HCT116 (cell line): ENCODE data around the gene CSNK2A1. TPM values are rescaled to one million over a fixed set of nuclear protein-coding genes. Genes with fewer than 3 reads are reported as not detected.

Experiments used
- ATAC-seq: fragments of 200-7000 bp; cut with Tn5 transposase; 2 replicates; pipeline ENCODE4 v1.9.1; 2020; ENCODE audit warnings: mild to moderate bottlenecking, moderate library complexity
- BruUV-seq: library from RNA; stranded (reverse); fragments of 400-500 nt; replicated peaks from 2 replicates; lab custom pipeline; 2021; lab: Mats Ljungman, UMichigan
- CTCF ChIA-PET: fragments of 300-600 bp; sonication (Branson Sonifier 250); formaldehyde crosslinking; loops from one replicate; lab custom pipeline; 2021; ENCODE audit warnings: antibody characterized with exemption; lab: Charles Lee
- POLR2A ChIA-PET: fragments of 300-600, 350-600 bp; sonication (Branson Sonifier 250); formaldehyde crosslinking; loops from one replicate; lab custom pipeline; 2021; ENCODE audit warnings: antibody characterized with exemption; lab: Charles Lee
- RAD21 ChIA-PET, 2 experiments: fragments of 300-600 bp; sonication (Branson Sonifier 250); formaldehyde crosslinking; loops; one replicate each; lab custom pipeline; 2023; ENCODE audit warnings: low total read pairs in 2 of 2; ENCODE audit not compliant: uncharacterized antibody in 2 of 2, unreplicated experiment in 2 of 2, low non-redundant PET in 1 of 2; lab: Charles Lee
- DNase-seq: peaks from one replicate; pipeline ENCODE4 v3.0.0-alpha.2; 2010; ENCODE audit warnings: low read depth, low spot score
- H2AFZ ChIP-seq: fragments of 200-600 bp; shearing (Covaris generic), sonication (generic); 2 replicates; pipeline ENCODE4 v1.6.1; 2017; ENCODE audit warnings: low read depth, mixed run types, mixed read lengths, antibody characterized with exemption, low read length; ENCODE audit not compliant: poor library complexity, severe bottlenecking
- H3K27ac ChIP-seq: 2 replicates; pipeline ENCODE4 v1.5.1; 2012; ENCODE audit warnings: low read depth, low read length
- H3K27me3 ChIP-seq: fragments of 200-600 bp; sonication (generic); 2 replicates; pipeline ENCODE4 v1.6.1; 2016; ENCODE audit warnings: mixed run types, low read length, mixed read lengths; ENCODE audit not compliant: insufficient read depth
- H3K36me3 ChIP-seq, 2 experiments: fragments of 200-500 bp in 1 of 2; fragments of 200-600 bp in 1 of 2; sonication (Bioruptor generic) in 1 of 2; sonication (generic) in 1 of 2; 2 replicates each; pipeline versions ENCODE4 v1.5.1 to v1.6.1; 2014 to 2016; ENCODE audit warnings: low read length in 2 of 2, inconsistent platforms in 1 of 2, mixed read lengths in 1 of 2, mixed run types in 1 of 2; ENCODE audit not compliant: insufficient read depth in 2 of 2, control insufficient read depth in 1 of 2
- H3K4me1 ChIP-seq, 2 experiments: fragments of 200-600 bp in 1 of 2; sonication (generic) in 1 of 2; 2 replicates each; pipeline versions ENCODE4 v1.5.1 to v1.6.1; 2012 to 2017; ENCODE audit warnings: low read length in 2 of 2, inconsistent platforms in 1 of 2, mild to moderate bottlenecking in 1 of 2, mixed read lengths in 1 of 2, mixed run types in 1 of 2, moderate library complexity in 1 of 2; ENCODE audit not compliant: insufficient read depth in 2 of 2, control insufficient read depth in 1 of 2
- H3K4me2 ChIP-seq: fragments of 200-600 bp; sonication (generic); 2 replicates; pipeline ENCODE4 v1.6.1; 2017; ENCODE audit warnings: mixed run types, low read length, mixed read lengths
- H3K4me3 ChIP-seq, 2 experiments: fragments of 200-600 bp in 1 of 2; sonication (generic) in 1 of 2; replicated peaks in 1 of 2; 2 replicates each; pipeline ENCODE4 v1.5.1; 2011 to 2016; ENCODE audit warnings: low read length in 2 of 2, control low read depth in 1 of 2, low read depth in 1 of 2, mild to moderate bottlenecking in 1 of 2, mixed read lengths in 1 of 2, mixed run types in 1 of 2
- H3K79me2 ChIP-seq: fragments of 200-600 bp; sonication (generic); 2 replicates; pipeline ENCODE4 v1.6.1; 2017; ENCODE audit warnings: mild to moderate bottlenecking, mixed run types, low read length, moderate library complexity, mixed read lengths; ENCODE audit not compliant: insufficient read depth
- H3K9ac ChIP-seq: fragments of 200-600 bp; sonication (generic); 2 replicates; pipeline ENCODE4 v1.6.1; 2016; ENCODE audit warnings: low read length, mixed read lengths
- H3K9me2 ChIP-seq: fragments of 200-600 bp; sonication (generic), shearing (Covaris generic); 2 replicates; pipeline ENCODE4 v1.6.1; 2017; ENCODE audit warnings: mixed run types, mild to moderate bottlenecking, moderate library complexity; ENCODE audit not compliant: insufficient read depth
- H3K9me3 ChIP-seq, 2 experiments: fragments of 200-500 bp in 1 of 2; fragments of 200-600 bp in 1 of 2; sonication (Bioruptor generic) in 1 of 2; sonication (generic) in 1 of 2; 2 replicates each; pipeline ENCODE4 v1.6.1; 2014 to 2017; ENCODE audit warnings: low read length in 2 of 2, mixed read lengths in 2 of 2, inconsistent platforms in 1 of 2, low read depth in 1 of 2, mild to moderate bottlenecking in 1 of 2, mixed run types in 1 of 2, moderate library complexity in 1 of 2; ENCODE audit not compliant: control insufficient read depth in 1 of 2, insufficient read depth in 1 of 2
- H4K20me1 ChIP-seq: fragments of 200-600 bp; sonication (generic), shearing (Covaris generic); 2 replicates; pipeline ENCODE4 v1.6.1; 2017; ENCODE audit warnings: mixed run types, mild to moderate bottlenecking, moderate library complexity; ENCODE audit not compliant: insufficient read depth
- CBX3 ChIP-seq: IDR thresholded peaks from 2 replicates; pipeline ENCODE4 v1.6.1; 2012; ENCODE audit warnings: low read depth
- EGR1 ChIP-seq: IDR thresholded peaks from 2 replicates; pipeline ENCODE4 v1.6.1; 2012; ENCODE audit warnings: low read depth
- EZH2phosphoT487 ChIP-seq: fragments of 200-600 bp; IDR thresholded peaks from 2 replicates; pipeline ENCODE4 v1.6.1; 2018; ENCODE audit warnings: antibody characterized with exemption, borderline replicate concordance
- FOSL1 ChIP-seq: IDR thresholded peaks from 2 replicates; pipeline ENCODE4 v1.6.1; 2012; ENCODE audit warnings: low read depth
- JUND ChIP-seq: IDR thresholded peaks from 2 replicates; pipeline ENCODE4 v1.6.1; 2012
- POLR2AphosphoS5 ChIP-seq: IDR thresholded peaks from 2 replicates; pipeline ENCODE4 v1.6.1; 2011; ENCODE audit warnings: mild to moderate bottlenecking, low read depth, low read length, moderate library complexity
- RAD21 ChIP-seq: IDR thresholded peaks from 2 replicates; pipeline ENCODE4 v1.6.1; 2012; ENCODE audit warnings: low read depth, mild to moderate bottlenecking
- SIN3A ChIP-seq: IDR thresholded peaks from 2 replicates; pipeline ENCODE4 v1.6.1; 2012; ENCODE audit warnings: low read depth
- SP1 ChIP-seq: IDR thresholded peaks from 2 replicates; pipeline ENCODE4 v1.6.1; 2012; ENCODE audit warnings: low read depth
- SRF ChIP-seq: IDR thresholded peaks from 2 replicates; pipeline ENCODE4 v1.6.1; 2012; ENCODE audit warnings: low read depth
- YY1 ChIP-seq: IDR thresholded peaks from 2 replicates; pipeline ENCODE4 v1.6.1; 2011; ENCODE audit warnings: low read length, low read depth, moderate library complexity, mild to moderate bottlenecking; ENCODE audit not compliant: insufficient replicate concordance; ENCODE audit errors: extremely low read depth
- ZFX ChIP-seq: fragments of 450-650 bp; IDR thresholded peaks from 2 replicates; pipeline ENCODE4 v1.6.1; 2017
- ZNF274 ChIP-seq: fragments of 200-500 bp; sonication (Bioruptor generic); IDR thresholded peaks from 2 replicates; pipeline ENCODE4 v1.6.1; 2014; ENCODE audit warnings: mild to moderate bottlenecking, low read depth, low read length, inconsistent platforms
- intact Hi-C: fragments of 100-400 bp; cut with micrococcal nuclease; formaldehyde crosslinking; loops from 2 replicates; pipeline ENCODE4 v1.10.0; 2022
- total RNA-seq: library from RNA; stranded (reverse); gene quantifications from one replicate; pipeline ENCODE4 v1.2.1, GENCODE V29; 2021; ENCODE audit not compliant: unreplicated experiment
- TF ChIP-seq, protein P1 (sequence below): IDR thresholded peaks from 2 replicates; pipeline ENCODE4 v1.6.1; 2012
- TF ChIP-seq, protein P2 (sequence below): IDR thresholded peaks from 2 replicates; pipeline ENCODE4 v1.6.1; 2011; ENCODE audit warnings: mild to moderate bottlenecking, low read length, moderate library complexity; ENCODE audit not compliant: insufficient replicate concordance; ENCODE audit errors: extremely low read depth
- TF ChIP-seq, protein P3 (sequence below): IDR thresholded peaks from 2 replicates; pipeline ENCODE4 v1.6.1; 2012
- TF ChIP-seq, protein P4 (sequence below): IDR thresholded peaks from 2 replicates; pipeline ENCODE4 v1.6.1; 2012; ENCODE audit warnings: low read depth

CSNK2A1 gene
- total RNA-seq, 1 experiment from 2014 or later: 284 TPM

GRCh38 chr20:478010-478948 lies 65.3 kb downstream of the CSNK2A1 start:
- no peak for DNase-seq
- H3K79me2 ChIP-seq: no peaks in the 10 kb centered on the region; the same call in 1 of the 2 replicates
- no peak overlapping the region for H3K9ac ChIP-seq
- no peaks in the 10 kb centered on the region for H3K27me3 ChIP-seq
- TF ChIP-seq FOSL1: no peak
- TF ChIP-seq EGR1: no peak
- TF ChIP-seq, protein P1, sequence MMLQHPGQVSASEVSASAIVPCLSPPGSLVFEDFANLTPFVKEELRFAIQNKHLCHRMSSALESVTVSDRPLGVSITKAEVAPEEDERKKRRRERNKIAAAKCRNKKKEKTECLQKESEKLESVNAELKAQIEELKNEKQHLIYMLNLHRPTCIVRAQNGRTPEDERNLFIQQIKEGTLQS: no peak
- TF ChIP-seq, protein P2, sequence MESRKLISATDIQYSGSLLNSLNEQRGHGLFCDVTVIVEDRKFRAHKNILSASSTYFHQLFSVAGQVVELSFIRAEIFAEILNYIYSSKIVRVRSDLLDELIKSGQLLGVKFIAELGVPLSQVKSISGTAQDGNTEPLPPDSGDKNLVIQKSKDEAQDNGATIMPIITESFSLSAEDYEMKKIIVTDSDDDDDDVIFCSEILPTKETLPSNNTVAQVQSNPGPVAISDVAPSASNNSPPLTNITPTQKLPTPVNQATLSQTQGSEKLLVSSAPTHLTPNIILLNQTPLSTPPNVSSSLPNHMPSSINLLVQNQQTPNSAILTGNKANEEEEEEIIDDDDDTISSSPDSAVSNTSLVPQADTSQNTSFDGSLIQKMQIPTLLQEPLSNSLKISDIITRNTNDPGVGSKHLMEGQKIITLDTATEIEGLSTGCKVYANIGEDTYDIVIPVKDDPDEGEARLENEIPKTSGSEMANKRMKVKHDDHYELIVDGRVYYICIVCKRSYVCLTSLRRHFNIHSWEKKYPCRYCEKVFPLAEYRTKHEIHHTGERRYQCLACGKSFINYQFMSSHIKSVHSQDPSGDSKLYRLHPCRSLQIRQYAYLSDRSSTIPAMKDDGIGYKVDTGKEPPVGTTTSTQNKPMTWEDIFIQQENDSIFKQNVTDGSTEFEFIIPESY: no peak
- no peak for TF ChIP-seq ZNF274
- no peak for TF ChIP-seq JUND
- TF ChIP-seq CBX3: no peak
- TF ChIP-seq RAD21: no peak
- no peak for TF ChIP-seq YY1
- TF ChIP-seq, protein P3, sequence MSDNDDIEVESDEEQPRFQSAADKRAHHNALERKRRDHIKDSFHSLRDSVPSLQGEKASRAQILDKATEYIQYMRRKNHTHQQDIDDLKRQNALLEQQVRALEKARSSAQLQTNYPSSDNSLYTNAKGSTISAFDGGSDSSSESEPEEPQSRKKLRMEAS: no peak
- TF ChIP-seq SIN3A: no peak
- TF ChIP-seq ZFX: no peak
- TF ChIP-seq, protein P4, sequence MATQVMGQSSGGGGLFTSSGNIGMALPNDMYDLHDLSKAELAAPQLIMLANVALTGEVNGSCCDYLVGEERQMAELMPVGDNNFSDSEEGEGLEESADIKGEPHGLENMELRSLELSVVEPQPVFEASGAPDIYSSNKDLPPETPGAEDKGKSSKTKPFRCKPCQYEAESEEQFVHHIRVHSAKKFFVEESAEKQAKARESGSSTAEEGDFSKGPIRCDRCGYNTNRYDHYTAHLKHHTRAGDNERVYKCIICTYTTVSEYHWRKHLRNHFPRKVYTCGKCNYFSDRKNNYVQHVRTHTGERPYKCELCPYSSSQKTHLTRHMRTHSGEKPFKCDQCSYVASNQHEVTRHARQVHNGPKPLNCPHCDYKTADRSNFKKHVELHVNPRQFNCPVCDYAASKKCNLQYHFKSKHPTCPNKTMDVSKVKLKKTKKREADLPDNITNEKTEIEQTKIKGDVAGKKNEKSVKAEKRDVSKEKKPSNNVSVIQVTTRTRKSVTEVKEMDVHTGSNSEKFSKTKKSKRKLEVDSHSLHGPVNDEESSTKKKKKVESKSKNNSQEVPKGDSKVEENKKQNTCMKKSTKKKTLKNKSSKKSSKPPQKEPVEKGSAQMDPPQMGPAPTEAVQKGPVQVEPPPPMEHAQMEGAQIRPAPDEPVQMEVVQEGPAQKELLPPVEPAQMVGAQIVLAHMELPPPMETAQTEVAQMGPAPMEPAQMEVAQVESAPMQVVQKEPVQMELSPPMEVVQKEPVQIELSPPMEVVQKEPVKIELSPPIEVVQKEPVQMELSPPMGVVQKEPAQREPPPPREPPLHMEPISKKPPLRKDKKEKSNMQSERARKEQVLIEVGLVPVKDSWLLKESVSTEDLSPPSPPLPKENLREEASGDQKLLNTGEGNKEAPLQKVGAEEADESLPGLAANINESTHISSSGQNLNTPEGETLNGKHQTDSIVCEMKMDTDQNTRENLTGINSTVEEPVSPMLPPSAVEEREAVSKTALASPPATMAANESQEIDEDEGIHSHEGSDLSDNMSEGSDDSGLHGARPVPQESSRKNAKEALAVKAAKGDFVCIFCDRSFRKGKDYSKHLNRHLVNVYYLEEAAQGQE: no peak
- TF ChIP-seq EZH2phosphoT487: no peak
- no peak for TF ChIP-seq POLR2AphosphoS5
- TF ChIP-seq SP1: no peak
- no peak for TF ChIP-seq SRF
- TF ChIP-seq, all 23 proteins: peak for 0
- no TSS peak for BruUV-seq
- H3K4me2 ChIP-seq: no peak overlapping the region
- no peaks in the 10 kb centered on the region for H3K4me1 ChIP-seq
- CTCF ChIA-PET: interaction anchor here (0.7 to 3.4 kb wide), 2 partner anchors 116 to 123 kb away, joined by 3 to 14 read pairs; no protein-coding TSS in a partner anchor
- RAD21 ChIA-PET: interaction anchor here in 1 of 2 experiments (0.7 kb wide), 1 partner anchor 75 kb away, joined by 4 read pairs; no protein-coding TSS in a partner anchor
- H3K36me3 ChIP-seq: peaks cover 30 to 37% of the 10 kb centered on the region in 2 experiments
- H3K27ac ChIP-seq: no peak overlapping the region
- no peak overlapping the region for H3K4me3 ChIP-seq
- no peaks in the 10 kb centered on the region for H4K20me1 ChIP-seq
- intact Hi-C loops: no loop called here
- no peaks in the 10 kb centered on the region for H3K9me3 ChIP-seq
- no peaks in the 10 kb centered on the region for H3K9me2 ChIP-seq
- ATAC-seq: no peak
- H2AFZ ChIP-seq: no peak overlapping the region
- POLR2A ChIA-PET: no interaction called here
